22Rv1 (cell line): ENCODE measurements around the gene CSNK2B.

Source experiments
- H3K27ac ChIP-seq: fragments of 450-650 bp; 2 replicates; pipeline ENCODE4 v1.5.1; 2017
- CTCF ChIP-seq: fragments of 450-650 bp; IDR thresholded peaks from 2 replicates; pipeline ENCODE4 v1.5.1; 2017; ENCODE audit warnings: mild to moderate bottlenecking
- ZFX ChIP-seq: fragments of 450-650 bp; IDR thresholded peaks from 2 replicates; pipeline ENCODE4 v1.6.1; 2017; ENCODE audit warnings: antibody characterized with exemption, borderline replicate concordance

Gene CSNK2B

DNA sequence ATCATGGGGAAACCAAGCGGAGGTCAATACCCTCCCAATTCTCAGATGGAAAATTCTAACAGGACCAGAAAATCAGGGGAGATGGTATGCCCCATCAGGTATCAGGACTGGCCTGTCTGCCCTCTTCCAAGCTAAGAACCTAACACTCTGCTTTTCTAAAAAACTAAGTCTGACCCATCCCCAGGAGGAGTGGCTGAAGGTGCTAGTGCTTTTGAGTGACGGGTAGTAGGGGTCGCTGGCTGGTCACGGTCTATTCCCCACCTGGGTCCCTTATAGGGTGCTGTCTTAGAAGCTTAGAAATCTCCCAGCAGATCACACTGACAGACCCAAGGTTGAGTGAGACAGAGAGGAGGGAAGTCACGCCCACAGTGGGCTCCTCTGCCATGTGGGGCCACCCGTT lies 27.7 kb downstream of the CSNK2B start:
- no peak overlapping the region for H3K27ac ChIP-seq
- no peak for TF ChIP-seq CTCF
- TF ChIP-seq ZFX = no peak

- TF ChIP-seq CTCF (no peak), ZFX (no peak)
- H3K27ac ChIP-seq = no peak overlapping the region
Observed at GRCh38 chr6:31697555-31697954, 31.7 kb downstream of the CSNK2B start.

DNA sequence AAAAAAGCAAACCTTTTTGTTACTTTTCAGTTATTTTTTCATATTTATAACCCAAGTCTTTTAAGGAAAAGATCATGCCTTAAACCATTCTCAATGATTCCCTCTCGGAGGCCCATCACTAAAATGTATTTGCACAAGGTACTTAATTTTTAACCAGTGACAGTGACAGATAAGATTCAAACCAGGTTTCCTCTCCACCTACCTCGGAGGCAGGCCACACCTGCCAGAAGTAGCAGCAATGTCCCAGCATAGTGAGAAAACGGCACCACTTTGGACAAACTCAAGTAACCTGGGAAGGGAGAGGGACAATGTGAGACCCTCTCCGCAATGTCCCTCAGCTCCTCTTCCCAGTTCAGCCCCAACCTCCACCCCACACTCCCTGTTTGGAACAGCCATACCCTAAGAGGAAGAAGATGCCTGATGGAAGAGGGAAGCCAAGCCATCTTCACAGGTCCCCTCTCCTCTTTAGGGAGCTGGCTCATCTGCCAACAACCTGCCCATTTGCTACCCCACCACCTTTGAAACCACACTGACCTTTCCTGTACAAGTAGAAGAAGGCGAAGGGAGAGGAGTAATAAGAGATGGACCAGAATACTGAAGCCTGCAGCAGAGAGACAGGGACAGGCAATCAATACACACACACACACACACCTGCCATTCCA lies 35.0 kb downstream of the CSNK2B start:
- no peak overlapping the region for H3K27ac ChIP-seq
- TF ChIP-seq CTCF (no peak), ZFX (no peak)

DNA sequence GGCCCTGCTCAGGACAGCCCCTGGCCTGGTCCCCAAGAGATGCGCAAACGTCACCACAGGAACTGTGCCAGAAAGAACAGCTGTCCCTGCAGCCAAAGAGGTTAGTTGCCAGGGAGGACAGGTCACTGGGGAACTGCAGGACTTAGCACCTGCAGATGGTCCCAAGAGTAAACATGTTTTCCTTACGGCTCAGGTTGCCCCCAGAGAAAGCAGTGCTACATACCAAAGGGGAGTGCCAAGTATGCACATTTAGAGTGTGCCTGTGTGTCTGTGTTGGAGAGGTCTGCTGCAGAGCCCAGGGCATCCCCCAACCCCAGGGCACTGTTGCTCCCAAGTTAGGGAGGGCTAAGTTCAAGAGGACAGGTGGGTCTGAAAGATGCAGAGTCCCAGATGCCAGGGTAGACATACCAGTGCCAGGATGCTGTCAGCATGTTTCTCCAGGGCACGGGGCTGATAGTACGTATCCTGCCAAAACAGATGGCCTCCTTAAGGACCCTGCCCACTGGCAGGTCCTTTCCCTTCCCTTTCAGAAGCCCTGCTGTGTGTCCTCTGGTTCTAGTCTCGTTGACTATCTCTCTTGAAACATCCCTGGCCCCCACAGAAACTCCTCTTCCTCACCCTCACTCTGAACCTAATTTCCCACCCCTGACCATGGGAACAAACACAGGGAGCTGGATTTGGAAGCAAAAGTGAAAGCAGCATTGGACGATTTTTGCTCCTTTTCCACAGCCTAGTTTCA lies 36.0 kb downstream of the CSNK2B start:
- TF ChIP-seq CTCF (no peak), ZFX (no peak)
- H3K27ac ChIP-seq = peak overlapping the region; percentile 72; the same call in 1 of the 2 replicates

GRCh38 chr6:31702405-31702818 lies 36.5 kb downstream of the CSNK2B start:
- TF ChIP-seq CTCF = no peak
- TF ChIP-seq ZFX = no peak
- peak overlapping the region; percentile 72 for H3K27ac ChIP-seq

DNA sequence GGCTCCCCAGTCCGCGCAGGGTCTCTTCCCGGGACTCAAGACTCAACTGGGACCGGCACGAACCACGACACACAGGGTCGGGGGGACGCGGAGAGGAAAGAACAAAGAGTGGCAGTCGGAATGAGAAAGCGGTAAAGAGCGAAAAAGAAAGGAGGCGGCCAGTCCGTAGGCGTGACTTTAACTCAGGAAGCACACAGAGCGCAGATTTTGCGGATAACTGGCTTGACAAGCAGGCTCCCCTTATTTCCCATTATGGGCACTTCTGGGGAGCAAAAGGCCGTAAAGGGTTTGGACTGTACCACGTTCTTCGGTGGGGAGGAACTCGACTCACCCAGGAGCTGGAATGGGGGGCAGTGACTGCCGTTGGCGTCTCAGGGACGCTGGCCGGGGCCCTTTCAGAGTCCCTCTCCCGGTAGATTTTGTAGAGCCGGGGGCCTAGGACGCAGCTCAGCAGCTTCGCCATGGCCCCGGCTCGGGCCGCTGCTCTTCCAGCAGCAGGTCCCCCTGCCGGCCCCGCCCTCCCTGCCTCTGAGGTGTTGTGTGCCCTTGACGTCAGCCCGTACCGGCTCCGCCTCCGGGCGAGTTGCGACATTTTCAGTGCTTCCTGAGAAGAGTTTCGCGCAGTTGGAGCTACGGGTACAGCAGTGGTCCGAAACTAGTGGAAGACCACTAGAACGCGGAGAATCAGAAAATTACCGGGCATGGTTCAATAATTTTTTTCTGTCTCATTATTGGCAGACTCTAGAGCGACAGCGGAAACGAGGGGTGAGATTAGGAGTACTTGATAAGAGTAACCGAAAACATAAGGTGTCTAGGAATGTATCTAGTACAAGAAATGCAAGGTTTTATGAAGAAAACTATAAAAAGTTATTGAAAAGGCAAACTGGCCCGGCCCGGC lies 37.2 kb downstream of the CSNK2B start, which contains the start of gene ABHD16A:
Gene ABHD16A (minus strand): TSS at position 506 of the 898 bp plus-strand sequence. CDS start 43 bp downstream, at position 463.
- TF ChIP-seq CTCF (no peak), ZFX (no peak)
- peak within 1 kb of the TSS; percentile 72 for H3K27ac ChIP-seq
